Stimulated activated CD8-positive, alpha-beta memory T cell treated with anti-CD3 and anti-CD28 coated beads, Interleukin-7, amount 100 ng/mL, for 48 hours (primary cell): ENCODE data around the gene KDM6A.
"Not testable (repeated sequence)": the region's sequence is repeated elsewhere in the genome, so short reads cannot be mapped to it uniquely, and the experiment has no call there.

Source experiments
- DNase-seq, 2 donors: peaks; one replicate each; pipeline ENCODE4 v3.0.0-alpha.2; 2020; ENCODE audit warnings: low read depth in 1 of 2; ENCODE audit errors: extremely low read depth in 1 of 2

The KDM6A gene

GRCh38 chrX:44884944-44885343 is 12.0 kb downstream of the KDM6A start:
- no peak for DNase-seq

- DNase-seq = no peak
Measured at GRCh38 chrX:44889824-44890223, 16.8 kb downstream of the KDM6A start.

DNA sequence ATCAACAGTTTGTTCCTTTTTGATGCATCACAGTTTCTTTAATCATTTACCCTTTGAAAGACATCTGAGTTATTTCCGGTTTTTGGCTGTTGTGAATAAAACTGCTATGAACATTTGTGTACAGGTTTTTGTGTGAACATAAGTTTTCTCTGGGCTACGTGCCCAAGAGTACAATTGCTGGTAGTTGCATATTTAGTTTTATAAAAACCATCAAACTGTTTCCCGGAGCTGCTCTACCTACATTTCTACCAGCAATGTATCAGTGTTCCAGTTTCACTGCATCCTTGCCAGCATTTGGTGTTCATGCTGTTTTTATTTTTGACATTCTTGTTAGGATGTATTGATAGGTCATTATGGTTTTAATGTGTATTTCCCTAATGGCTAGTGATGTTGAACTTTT is 17.3 kb downstream of the KDM6A start:
- DNase-seq = no peak

GRCh38 chrX:44890687-44891086 is 17.7 kb downstream of the KDM6A start:
- DNase-seq = not testable (repeated sequence)

- DNase-seq = no peak
Measured at GRCh38 chrX:44891642-44892041, 18.7 kb downstream of the KDM6A start.

GRCh38 chrX:44896876-44897186 is 23.8 kb downstream of the KDM6A start:
- DNase-seq = no peak

DNA sequence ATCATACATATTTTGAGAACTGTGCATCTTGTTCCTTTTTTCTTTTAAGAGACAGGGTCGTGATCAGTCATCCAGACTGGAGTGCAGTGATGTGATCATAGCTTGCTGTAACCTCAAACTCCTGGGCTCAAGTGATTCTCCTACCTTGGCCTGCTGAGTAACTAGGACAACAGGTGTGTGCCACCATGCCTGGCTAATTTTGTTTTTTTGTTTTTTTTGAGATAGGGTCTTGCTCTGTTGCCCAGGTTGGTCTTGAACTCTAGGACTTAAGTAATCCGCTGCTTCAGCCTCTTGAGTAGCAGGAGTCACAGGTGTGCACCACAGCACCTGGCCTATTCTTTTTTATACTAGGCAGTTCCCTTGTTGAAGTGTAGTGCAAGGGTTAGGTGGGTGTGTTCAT is 24.6 kb downstream of the KDM6A start:
- no peak for DNase-seq

DNA sequence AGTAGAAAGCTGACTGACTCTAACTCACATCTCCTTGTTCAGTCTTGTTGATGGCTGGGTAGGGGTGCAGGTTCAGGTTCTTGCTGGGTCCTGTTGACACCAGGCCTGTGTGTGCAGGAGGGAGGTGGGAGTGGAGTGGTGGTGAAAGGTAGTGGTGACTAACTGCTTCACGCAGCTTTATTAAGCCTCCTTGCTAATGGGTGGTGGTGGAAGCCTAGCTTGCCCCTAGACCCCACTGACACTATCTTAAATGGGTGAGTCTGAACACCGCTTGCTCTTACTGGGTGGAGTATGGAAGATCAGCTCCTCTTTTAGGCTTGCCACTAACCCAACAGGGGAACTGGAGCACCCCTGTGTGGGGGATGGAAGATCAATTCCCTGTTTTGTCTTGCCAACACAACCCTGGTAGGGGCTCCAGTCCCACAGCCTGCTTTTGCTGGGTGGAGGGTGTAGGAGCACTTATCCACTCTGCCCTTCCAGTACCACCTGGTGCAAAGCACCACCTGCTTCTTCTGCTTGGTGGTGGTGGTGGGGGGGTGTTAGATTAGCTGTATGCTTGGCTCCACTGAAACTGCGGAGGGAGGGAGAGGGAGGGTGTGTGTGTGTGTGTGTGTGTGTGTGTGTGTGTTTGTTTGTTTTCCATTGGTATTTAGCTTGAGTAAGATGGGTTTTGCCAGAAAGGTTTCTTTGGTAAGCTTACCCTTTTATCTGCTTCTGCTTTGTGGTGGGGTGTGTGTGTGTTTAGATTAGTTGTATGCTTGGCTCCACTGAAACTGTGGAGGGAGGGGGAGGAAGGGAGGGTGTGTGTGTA is 25.6 kb downstream of the KDM6A start:
- no peak for DNase-seq

GRCh38 chrX:44899946-44900345 is 27.0 kb downstream of the KDM6A start:
- DNase-seq = no peak

GRCh38 chrX:44903107-44903506 is 30.1 kb downstream of the KDM6A start:
- peak in 1 of 2 donors; percentile 20 for DNase-seq

DNA sequence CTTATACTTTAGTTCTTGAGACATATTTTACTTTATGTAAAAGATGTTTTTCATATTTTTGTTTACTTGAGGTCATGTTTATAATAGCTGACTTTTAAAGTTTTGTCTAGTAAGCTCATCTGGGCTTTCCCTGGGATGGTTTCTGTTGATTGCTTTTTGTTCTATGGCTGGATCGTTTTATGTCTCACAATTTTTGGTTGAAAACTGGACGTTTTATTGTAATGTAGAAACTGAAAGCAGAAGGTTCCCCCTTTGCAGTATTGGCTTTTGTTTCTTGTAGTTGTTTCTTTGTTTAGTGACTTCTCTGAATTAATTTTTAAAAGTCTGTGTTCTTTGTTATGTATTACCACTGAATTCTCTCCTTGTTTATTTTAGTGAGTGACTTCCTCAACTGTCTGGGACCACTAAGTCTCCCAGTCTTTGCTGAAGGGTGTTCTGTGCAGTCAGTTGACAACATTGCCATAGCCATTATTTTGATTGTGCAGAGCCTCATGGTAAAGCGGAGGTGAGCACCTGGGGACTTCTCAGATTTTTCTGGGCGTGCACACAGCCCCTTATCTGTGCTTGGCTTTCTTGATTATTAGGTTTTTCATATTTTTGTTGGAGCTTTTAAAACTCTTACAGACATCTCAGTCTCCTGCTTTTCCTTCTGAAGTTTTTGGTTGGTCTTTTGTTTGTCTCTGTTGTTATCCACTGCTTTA is 31.0 kb downstream of the KDM6A start:
- no peak for DNase-seq

GRCh38 chrX:44904542-44905115 is 31.6 kb downstream of the KDM6A start:
- no peak for DNase-seq

GRCh38 chrX:44906041-44906440 is 33.1 kb downstream of the KDM6A start:
- no peak for DNase-seq

DNA sequence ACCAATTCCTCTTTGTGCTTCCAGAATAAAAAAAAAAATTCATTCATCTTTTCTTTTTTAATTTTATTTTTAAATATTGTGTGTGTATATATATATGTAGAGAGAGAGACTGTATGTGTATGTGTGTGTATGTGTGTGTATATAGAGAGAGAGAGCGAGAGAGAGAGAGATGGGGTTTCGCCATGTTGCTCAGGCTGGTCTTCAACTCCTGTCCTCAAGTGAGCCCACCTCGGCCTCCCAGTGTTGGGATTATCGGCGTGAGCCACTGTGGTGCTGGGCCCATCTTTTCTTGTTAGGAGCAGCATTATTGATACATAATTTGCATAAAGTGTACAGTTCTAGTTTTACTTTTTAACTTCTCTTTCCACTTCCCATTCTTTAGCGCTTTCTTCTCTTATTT is 33.6 kb downstream of the KDM6A start:
- no peak for DNase-seq

GRCh38 chrX:44908153-44908552 is 35.2 kb downstream of the KDM6A start:
- no peak for DNase-seq

GRCh38 chrX:44908827-44909226 is 35.8 kb downstream of the KDM6A start:
- DNase-seq = no peak

DNA sequence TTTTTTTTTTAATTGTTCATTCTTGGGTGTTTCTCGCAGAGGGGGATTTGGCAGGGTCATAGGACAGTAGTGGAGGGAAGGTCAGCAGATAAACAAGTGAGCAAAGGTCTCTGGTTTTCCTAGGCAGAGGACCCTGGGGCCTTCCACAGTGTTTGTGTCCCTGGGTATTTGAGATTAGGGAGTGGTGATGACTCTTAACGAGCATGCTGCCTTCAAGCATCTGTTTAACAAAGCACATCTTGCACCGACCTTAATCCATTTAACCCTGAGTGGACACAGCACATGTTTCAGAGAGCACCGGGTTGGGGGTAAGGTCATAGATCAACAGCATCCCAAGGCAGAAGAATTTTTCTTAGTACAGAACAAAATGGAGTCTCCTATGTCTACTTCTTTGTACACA is 37.5 kb downstream of the KDM6A start:
- DNase-seq = not testable (repeated sequence)

- DNase-seq = not testable (repeated sequence)
Measured at GRCh38 chrX:44911074-44911600, 38.1 kb downstream of the KDM6A start.

DNA sequence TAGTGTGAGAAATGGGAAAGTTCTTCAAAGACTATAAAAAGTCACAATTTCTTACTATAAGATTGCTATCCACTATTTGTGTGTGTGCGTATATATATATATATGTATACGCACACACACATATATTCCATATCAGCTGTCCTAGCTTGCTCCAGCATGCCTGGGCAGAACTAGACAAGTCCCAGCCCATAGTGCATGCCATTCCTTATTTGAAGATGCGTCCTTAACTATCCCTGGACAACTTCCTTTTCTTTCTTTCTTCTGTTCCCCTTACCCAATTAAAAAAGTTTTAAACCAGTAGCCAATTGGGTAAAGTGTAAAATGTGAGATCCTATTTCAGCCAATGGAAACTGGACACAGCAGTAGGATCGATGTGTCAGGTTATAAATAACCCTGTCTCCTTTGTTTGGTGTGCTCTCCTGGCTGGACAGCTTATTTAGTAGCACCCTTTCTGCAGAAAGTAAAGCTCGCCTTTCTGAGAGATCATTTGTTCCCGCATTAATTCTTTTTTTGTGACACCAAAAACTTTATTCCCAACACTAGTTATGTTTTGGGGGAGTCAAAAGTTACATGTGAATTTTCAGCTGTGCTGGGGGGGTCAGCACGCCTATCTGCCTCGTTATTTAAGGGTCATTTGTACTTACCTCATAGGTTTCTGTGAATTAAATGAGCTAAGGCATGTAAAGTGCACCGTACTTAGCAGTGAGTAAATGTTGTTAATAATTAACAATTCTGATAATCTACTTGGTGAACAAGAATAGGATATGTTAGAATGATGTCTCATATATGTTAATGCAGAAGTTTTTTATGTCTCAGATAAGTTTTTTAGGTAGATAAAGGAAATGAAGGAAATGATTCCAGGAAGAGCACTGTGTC is 40.9 kb downstream of the KDM6A start:
- no peak for DNase-seq

GRCh38 chrX:44914532-44915198 is 41.7 kb downstream of the KDM6A start:
- DNase-seq = no peak
